H1 (cell line): Measurements from ENCODE around the gene ANAPC7. TPM values are rescaled to one million over a fixed set of nuclear protein-coding genes. Genes with fewer than 3 reads are reported as not detected.

ENCODE experiments used
- CTCF ChIA-PET: fragments of 300-600 bp; sonication (Branson Sonifier 250); formaldehyde crosslinking; loops from one replicate; lab custom pipeline; 2021; ENCODE audit not compliant: partially characterized antibody; lab: Charles Lee
- POLR2A ChIA-PET: fragments of 300-600 bp; sonication (Branson Sonifier 250); formaldehyde crosslinking; loops from one replicate; lab custom pipeline; 2021; ENCODE audit warnings: inconsistent platforms; ENCODE audit not compliant: partially characterized antibody; lab: Charles Lee
- DNase-seq, 2 experiments: peaks; one replicate each; pipeline versions ENCODE4 v3.0.0 to v3.0.0-alpha.2; 2010 to 2022; ENCODE audit warnings: low spot score in 2 of 2, low read depth in 1 of 2, mixed read lengths in 1 of 2
- FAIRE-seq: peaks from 2 replicates; lab custom pipeline; 2011; peaks lifted over from hg19 to GRCh38; lab: Jason Lieb, UNC
- H2AFZ ChIP-seq: 2 replicates; pipeline ENCODE4 v1.8.1; 2012; ENCODE audit warnings: low read length, inconsistent platforms
- H2AK5ac ChIP-seq: 2 replicates; pipeline ENCODE4 v1.6.1; 2013; ENCODE audit warnings: low read depth, low read length
- H2BK120ac ChIP-seq: replicated peaks from 2 replicates; pipeline ENCODE3; 2013; ENCODE audit warnings: low read depth, low read length, inconsistent platforms
- H2BK12ac ChIP-seq: 2 replicates; pipeline ENCODE4 v1.6.1; 2013; ENCODE audit warnings: low read depth, low read length
- H2BK15ac ChIP-seq: 2 replicates; pipeline ENCODE4 v1.6.1; 2013; ENCODE audit warnings: low read length
- H2BK20ac ChIP-seq: 2 replicates; pipeline ENCODE4 v1.6.1; 2013; ENCODE audit warnings: low read length
- H2BK5ac ChIP-seq: 2 replicates; pipeline ENCODE4 v1.6.1; 2013; ENCODE audit warnings: low read depth, low read length
- H3K14ac ChIP-seq: 2 replicates; pipeline ENCODE4 v1.6.1; 2013; ENCODE audit warnings: inconsistent platforms; ENCODE audit not compliant: insufficient read length
- H3K18ac ChIP-seq: 2 replicates; pipeline ENCODE4 v1.6.1; 2013; ENCODE audit warnings: low read length; ENCODE audit errors: extremely low read depth
- H3K23ac ChIP-seq: 2 replicates; pipeline ENCODE4 v1.6.1; 2013; ENCODE audit warnings: inconsistent platforms; ENCODE audit not compliant: insufficient read length
- H3K23me2 ChIP-seq: 2 replicates; pipeline ENCODE4 v1.6.1; 2013; ENCODE audit warnings: low read depth, low read length
- H3K27ac ChIP-seq: 2 replicates; pipeline ENCODE4 v1.6.1; 2011; ENCODE audit warnings: low read depth, low read length, inconsistent platforms
- H3K27me3 ChIP-seq, 4 experiments: replicated peaks in 1 of 4; 1 replicate in 1 of 4; 2 replicates in 3 of 4; pipeline versions ENCODE4 v1.6.1 to v1.8.1; 2011 to 2013; ENCODE audit warnings: low read length in 3 of 4, mild to moderate bottlenecking in 3 of 4, inconsistent platforms in 2 of 4, mixed read lengths in 2 of 4, moderate library complexity in 1 of 4; ENCODE audit not compliant: control insufficient read depth in 3 of 4, insufficient read depth in 3 of 4; ENCODE audit errors: extremely low read depth in 1 of 4
- H3K36me3 ChIP-seq, 4 experiments: 2 replicates each; pipeline versions ENCODE4 v1.6.1 to v1.8.1; 2011 to 2013; ENCODE audit warnings: mild to moderate bottlenecking in 4 of 4, low read length in 3 of 4, moderate library complexity in 2 of 4, control low read depth in 1 of 4, inconsistent platforms in 1 of 4; ENCODE audit not compliant: insufficient read depth in 4 of 4, control insufficient read depth in 2 of 4
- H3K4ac ChIP-seq: replicated peaks from 2 replicates; pipeline ENCODE3; 2013; ENCODE audit warnings: low read length, low read depth, mixed read lengths, inconsistent platforms; ENCODE audit not compliant: insufficient read length
- H3K4me1 ChIP-seq, 4 experiments: replicated peaks in 1 of 4; 1 replicate in 1 of 4; 2 replicates in 3 of 4; pipeline versions ENCODE4 v1.6.1 to v1.8.1; 2011 to 2013; ENCODE audit warnings: low read length in 3 of 4, inconsistent platforms in 2 of 4, mixed read lengths in 1 of 4; ENCODE audit not compliant: insufficient read depth in 4 of 4, control insufficient read depth in 3 of 4
- H3K4me2 ChIP-seq, 2 experiments: 2 replicates each; pipeline versions ENCODE4 v1.6.1 to v1.8.1; 2011 to 2013; ENCODE audit warnings: low read depth in 2 of 2, low read length in 2 of 2, control low read depth in 1 of 2, inconsistent platforms in 1 of 2, mild to moderate bottlenecking in 1 of 2; ENCODE audit not compliant: insufficient read depth in 1 of 2
- H3K4me3 ChIP-seq, 4 experiments: fragments of 200-600, 300-600 bp in 1 of 4; sonication (generic), shearing (Covaris generic), sonication (Bioruptor Twin) in 1 of 4; 2 replicates each; pipeline versions ENCODE4 v1.5.1 to v1.8.1; 2011 to 2016; ENCODE audit warnings: low read length in 4 of 4, low read depth in 3 of 4, control low read depth in 2 of 4, inconsistent platforms in 2 of 4, mild to moderate bottlenecking in 2 of 4, mixed read lengths in 1 of 4, moderate library complexity in 1 of 4; ENCODE audit not compliant: insufficient read depth in 2 of 4; ENCODE audit errors: extremely low read depth in 1 of 4
- H3K56ac ChIP-seq: replicated peaks from 2 replicates; pipeline ENCODE3; 2013; ENCODE audit warnings: low read depth, mild to moderate bottlenecking, mixed read lengths, low read length, inconsistent platforms; ENCODE audit not compliant: insufficient read length
- H3K79me1 ChIP-seq: 2 replicates; pipeline ENCODE4 v1.6.1; 2013; ENCODE audit warnings: low read depth, low read length, control low read depth
- H3K79me2 ChIP-seq, 2 experiments: 2 replicates each; pipeline versions ENCODE4 v1.6.1 to v1.8.1; 2012 to 2013; ENCODE audit warnings: low read length in 2 of 2, mild to moderate bottlenecking in 2 of 2, inconsistent platforms in 1 of 2; ENCODE audit not compliant: insufficient read depth in 2 of 2, control insufficient read depth in 1 of 2
- H3K9ac ChIP-seq, 4 experiments: replicated peaks in 1 of 4; 1 replicate in 1 of 4; 2 replicates in 3 of 4; pipeline versions ENCODE4 v1.6.1 to v1.8.1; 2011 to 2013; ENCODE audit warnings: low read depth in 3 of 4, low read length in 3 of 4, control low read depth in 2 of 4, mild to moderate bottlenecking in 2 of 4, moderate library complexity in 2 of 4, inconsistent platforms in 1 of 4; ENCODE audit errors: extremely low read depth in 1 of 4
- H3K9me3 ChIP-seq, 2 experiments: 2 replicates each; pipeline versions ENCODE4 v1.6.1 to v1.8.1; 2012 to 2013; ENCODE audit warnings: mild to moderate bottlenecking in 2 of 2, moderate library complexity in 2 of 2, control low read depth in 1 of 2, inconsistent platforms in 1 of 2, low read depth in 1 of 2, low read length in 1 of 2, mixed read lengths in 1 of 2; ENCODE audit not compliant: insufficient read depth in 2 of 2
- H4K20me1 ChIP-seq, 2 experiments: replicated peaks in 1 of 2; 2 replicates each; pipeline versions ENCODE3 to v1.8.1; 2011 to 2013; ENCODE audit warnings: inconsistent platforms in 2 of 2, low read length in 2 of 2, mild to moderate bottlenecking in 1 of 2; ENCODE audit not compliant: insufficient read depth in 2 of 2, control insufficient read depth in 1 of 2
- H4K5ac ChIP-seq: 2 replicates; pipeline ENCODE4 v1.6.1; 2013; ENCODE audit warnings: low read length, low read depth, mixed read lengths, inconsistent platforms; ENCODE audit not compliant: insufficient read length
- H4K8ac ChIP-seq: 2 replicates; pipeline ENCODE4 v1.8.0; 2013; ENCODE audit warnings: mild to moderate bottlenecking, moderate library complexity, low read length, inconsistent platforms; ENCODE audit not compliant: insufficient read depth; ENCODE audit errors: extremely low read depth
- H4K91ac ChIP-seq: replicated peaks from 2 replicates; pipeline ENCODE3; 2013; ENCODE audit warnings: low read length, mixed read lengths, inconsistent platforms; ENCODE audit not compliant: insufficient read length
- CBX5 ChIP-seq: fragments of 300-800, 300-1000 bp; sonication (generic); IDR thresholded peaks from 2 replicates; pipeline ENCODE4 v1.7.1; 2016; ENCODE audit warnings: antibody characterized with exemption, low read length, low read depth
- HDAC6 ChIP-seq: IDR thresholded peaks from one replicate; pipeline ENCODE4 v1.7.1; 2012; ENCODE audit warnings: low read depth, mild to moderate bottlenecking, inconsistent platforms, low read length, moderate library complexity
- POLR2A ChIP-seq, 2 experiments: IDR thresholded peaks; 1 replicate in 1 of 2; 2 replicates in 1 of 2; pipeline ENCODE4 v1.6.1; 2011; ENCODE audit warnings: low read depth in 2 of 2, low read length in 2 of 2, mild to moderate bottlenecking in 2 of 2; ENCODE audit errors: control extremely low read depth in 1 of 2
- SP1 ChIP-seq: IDR thresholded peaks from 2 replicates; pipeline ENCODE4 v1.6.1; 2011; ENCODE audit warnings: low read depth, low read length
- SUZ12 ChIP-seq: fragments of 200-600 bp; sonication (generic); IDR thresholded peaks from 2 replicates; pipeline ENCODE4 v1.6.1; 2012; ENCODE audit warnings: mild to moderate bottlenecking, inconsistent platforms, low read length, moderate library complexity, mixed read lengths
- TAF1 ChIP-seq: IDR thresholded peaks from 2 replicates; pipeline ENCODE4 v1.6.1; 2011; ENCODE audit warnings: mild to moderate bottlenecking, low read depth, low read length
- TAF7 ChIP-seq: optimal IDR thresholded peaks from 2 replicates; pipeline ENCODE3; 2011; ENCODE audit warnings: low read depth, mild to moderate bottlenecking, inconsistent platforms, low read length, moderate library complexity, borderline replicate concordance
- TBP ChIP-seq: IDR thresholded peaks from 2 replicates; pipeline ENCODE4 v1.6.1; 2011; ENCODE audit warnings: low read depth, low read length, improper control_type of control experiment
- WGBS, 2 experiments: shearing (Covaris generic) in 1 of 2; methylation state at CpG; one replicate each; pipeline versions ENCODE4 v1.1.6 to v1.1.7; 2013 to 2015; ENCODE audit warnings: low lambda C conversion rate in 2 of 2, mixed read lengths in 2 of 2, inconsistent platforms in 1 of 2, low coverage in 1 of 2, missing lambda C conversion rate in 1 of 2; ENCODE audit not compliant: insufficient replicate concordance in 2 of 2, insufficient coverage in 1 of 2, insufficient read length in 1 of 2; ENCODE audit errors: extremely low coverage in 1 of 2, missing lambda C conversion rate in 1 of 2; 5-methylcytosine and 5-hydroxymethylcytosine counted together
- polyA plus RNA-seq, 7 experiments: library from polyadenylated mRNA; depleted of rRNA in 3 of 7; stranded (reverse) in 5 of 7; unstranded in 2 of 7; fragments of >200 nt in 5 of 7; fragments of 200-250 nt in 2 of 7; gene quantifications; 1 replicate in 5 of 7; 2 replicates in 1 of 7; 4 replicates in 1 of 7; pipeline versions ENCODE4 v1.2.1 to v1.2.3, GENCODE V29; 2011 to 2013; ENCODE audit warnings: missing spikeins in 2 of 7, mixed read lengths in 2 of 7
- total RNA-seq: library from RNA; stranded (reverse); fragmentation: NEBNext Ultra II Directional; extraction: Animal tissue kit (Norgen Biotek cat#: 25700); gene quantifications from 2 replicates; pipeline ENCODE4 v1.2.1, GENCODE V29; 2021

The ANAPC7 gene
- total and polyA plus RNA-seq, 2 of the 8 experiments (the other 6 are each of a cell fraction or from before 2014, with no cell fraction given) = 72.8 to 105 TPM

DNA sequence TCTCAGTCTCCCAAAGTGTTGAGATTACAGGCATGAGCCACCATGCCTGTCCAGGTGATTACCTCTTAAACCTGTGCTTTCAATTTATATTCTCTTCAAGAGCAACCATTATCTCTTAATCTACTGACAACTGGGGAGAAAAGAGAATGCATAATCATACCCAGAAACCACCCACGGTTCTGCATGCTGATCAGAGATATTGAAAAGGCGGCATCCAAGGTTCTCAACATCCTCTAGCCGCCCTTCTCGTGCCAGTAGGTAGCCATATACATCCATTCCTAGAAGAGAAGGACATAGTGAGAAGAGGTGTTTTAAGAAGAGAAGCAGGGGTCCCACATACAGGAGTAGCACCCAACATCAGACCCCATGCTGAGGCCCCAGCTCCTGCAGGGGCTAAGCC is 20.8 kb downstream of the ANAPC7 start:
- no peak overlapping the region for H4K91ac ChIP-seq

More for the DNA sequence above, 20.8 kb downstream of the ANAPC7 start:
- Histone ChIP-seq H4K20me1 (peaks cover 3 to 10% of the 10 kb centered on the region in 2 experiments), H3K9me3 (no peaks in the 10 kb centered on the region), H2BK5ac (no peak overlapping the region), H2BK15ac (no peak overlapping the region), H3K79me1 (no peaks in the 10 kb centered on the region), H3K79me2 (no peaks in the 10 kb centered on the region), H2AK5ac (no peak overlapping the region), H4K5ac (no peak overlapping the region), H2AFZ (no peak overlapping the region), H3K23me2 (no peaks in the 10 kb centered on the region), H3K4me2 (no peak overlapping the region), H3K4me1 (no peaks in the 10 kb centered on the region), H3K4ac (no peak overlapping the region), H2BK20ac (no peak overlapping the region)
- DNase-seq = no peak
- ChIA-PET POLR2A (interaction anchor here (1.0 to 8.1 kb wide), 2 partner anchors 9 to 21 kb away, joined by 3 to 69 read pairs; partner anchors contain the start of gene ANAPC7), CTCF (no interaction called here)
- no peak for TF ChIP-seq POLR2A (IDR thresholded peaks at IDR 0.05; ENCODE audit: control extremely low read depth in 1 of 2, low read depth in 2 of 2, low read length in 2 of 2)
- no peak for TF ChIP-seq CBX5
- no peak for TF ChIP-seq TAF1
- no peak for TF ChIP-seq SUZ12
- no peak for TF ChIP-seq TAF7
- TF ChIP-seq TBP = no peak
- no peak for TF ChIP-seq SP1
- no peak for TF ChIP-seq HDAC6
- TF ChIP-seq, all 59 proteins: peak for 0
- Histone ChIP-seq H3K14ac (no peak overlapping the region), H2BK12ac (no peak overlapping the region), H2BK120ac (no peak overlapping the region), H3K27me3 (no peaks in the 10 kb centered on the region), H3K36me3 (peaks cover 40 to 87% (median 73%) of the 10 kb centered on the region in 4 experiments), H3K23ac (no peak overlapping the region), H3K56ac (no peak overlapping the region), H4K8ac (no peak overlapping the region), H3K9ac (no peak overlapping the region), H3K18ac (no peak overlapping the region), H3K27ac (no peak overlapping the region), H3K4me3 (no peak overlapping the region)
- 83% methylated on average over 4 of the region's 4 CpGs; no CpG with 5 or more reads in 1 of the 2 experiments for WGBS, 2 experiments
- no peak for FAIRE-seq
